Hepatic stellate cell (primary cell): ENCODE results near the gene ESRRB.

ENCODE experiments used
- DNase-seq: peaks from one replicate; pipeline ENCODE4 v3.0.0; 2011; ENCODE audit warnings: low spot score

Gene ESRRB

GRCh38 chr14:76352639-76353281 lies 23.2 kb upstream of the ESRRB start:
- DNase-seq, result peak; percentile 48

GRCh38 chr14:76354310-76354709 lies 21.6 kb upstream of the ESRRB start:
- DNase-seq, result no peak

- no peak for DNase-seq
Observed at GRCh38 chr14:76355771-76356170, 20.2 kb upstream of the ESRRB start.

GRCh38 chr14:76371066-76371465 lies 4.9 kb upstream of the ESRRB start:
- no peak for DNase-seq

- DNase-seq, result no peak
Observed at GRCh38 chr14:76373456-76373855, 2.5 kb upstream of the ESRRB start.

- no peak for DNase-seq
Observed at GRCh38 chr14:76375484-76375883, 453 bp upstream of the ESRRB start.

GRCh38 chr14:76376409-76376877 lies 506 bp downstream of the ESRRB start:
- DNase-seq, result no peak

- DNase-seq, result no peak
Observed at GRCh38 chr14:76376878-76377734, 1.2 kb downstream of the ESRRB start.

GRCh38 chr14:76377735-76378074 lies 1.8 kb downstream of the ESRRB start:
- no peak for DNase-seq

- DNase-seq, result no peak
Observed at GRCh38 chr14:76380991-76381390, 5.1 kb downstream of the ESRRB start.

GRCh38 chr14:76381817-76382494 lies 6.0 kb downstream of the ESRRB start:
- no peak for DNase-seq

GRCh38 chr14:76382495-76382832 lies 6.5 kb downstream of the ESRRB start:
- no peak for DNase-seq

GRCh38 chr14:76385435-76385834 lies 9.5 kb downstream of the ESRRB start:
- no peak for DNase-seq

- DNase-seq, result peak; percentile 89
Observed at GRCh38 chr14:76386944-76387782, 11.2 kb downstream of the ESRRB start.

GRCh38 chr14:76389841-76390240 lies 13.9 kb downstream of the ESRRB start:
- DNase-seq, result no peak

- DNase-seq, result no peak
Observed at GRCh38 chr14:76390621-76391020, 14.7 kb downstream of the ESRRB start.

GRCh38 chr14:76391981-76392690 lies 16.2 kb downstream of the ESRRB start:
- no peak for DNase-seq

GRCh38 chr14:76394569-76394968 lies 18.6 kb downstream of the ESRRB start:
- DNase-seq, result no peak

- DNase-seq, result no peak
Observed at GRCh38 chr14:76395161-76395560, 19.2 kb downstream of the ESRRB start.

GRCh38 chr14:76396714-76397187 lies 20.8 kb downstream of the ESRRB start:
- no peak for DNase-seq

- DNase-seq, result no peak
Observed at GRCh38 chr14:76405627-76406026, 29.7 kb downstream of the ESRRB start.
